Uterus (tissue), 2 donors: ENCODE measurements around the gene ZNF544.

ENCODE experiments used
- POLR2A ChIP-seq, 2 donors: fragments of 450-650 bp; IDR thresholded peaks; one replicate each; pipeline ENCODE4 v1.6.1; 2016; ENCODE audit warnings: antibody characterized with exemption in 2 of 2, mild to moderate bottlenecking in 1 of 2, moderate library complexity in 1 of 2
- TF ChIP-seq, protein P1 (sequence below), 4 experiments: fragments of 200-600 bp in 2 of 4; fragments of 450-650 bp in 2 of 4; sonication (generic) in 2 of 4; IDR thresholded peaks; one replicate each; pipeline ENCODE4 v1.5.1; 2016 to 2019; ENCODE audit warnings: antibody characterized with exemption in 4 of 4, mild to moderate bottlenecking in 2 of 4, moderate library complexity in 1 of 4

DNA sequence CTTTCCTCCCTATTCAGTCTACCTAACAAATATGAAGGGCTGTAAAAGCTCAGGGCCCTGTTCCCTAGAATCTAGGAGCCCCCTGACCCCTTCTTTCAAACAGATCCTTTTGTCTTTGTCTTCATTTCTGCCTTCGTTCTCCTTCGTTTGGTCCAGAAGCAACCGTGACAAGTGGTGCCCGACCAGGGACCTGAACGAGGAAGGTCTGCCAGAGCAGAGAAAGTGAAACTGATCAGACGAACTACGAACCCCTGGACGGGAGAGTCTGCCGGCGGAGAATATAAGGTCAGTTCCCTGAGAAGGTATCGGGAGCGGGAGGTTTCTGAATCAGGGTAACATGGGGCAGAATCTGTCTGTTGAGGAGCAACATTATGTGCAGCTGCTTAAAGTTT lies 77.2 kb downstream of the ZNF544 start:
- TF ChIP-seq, protein P1, sequence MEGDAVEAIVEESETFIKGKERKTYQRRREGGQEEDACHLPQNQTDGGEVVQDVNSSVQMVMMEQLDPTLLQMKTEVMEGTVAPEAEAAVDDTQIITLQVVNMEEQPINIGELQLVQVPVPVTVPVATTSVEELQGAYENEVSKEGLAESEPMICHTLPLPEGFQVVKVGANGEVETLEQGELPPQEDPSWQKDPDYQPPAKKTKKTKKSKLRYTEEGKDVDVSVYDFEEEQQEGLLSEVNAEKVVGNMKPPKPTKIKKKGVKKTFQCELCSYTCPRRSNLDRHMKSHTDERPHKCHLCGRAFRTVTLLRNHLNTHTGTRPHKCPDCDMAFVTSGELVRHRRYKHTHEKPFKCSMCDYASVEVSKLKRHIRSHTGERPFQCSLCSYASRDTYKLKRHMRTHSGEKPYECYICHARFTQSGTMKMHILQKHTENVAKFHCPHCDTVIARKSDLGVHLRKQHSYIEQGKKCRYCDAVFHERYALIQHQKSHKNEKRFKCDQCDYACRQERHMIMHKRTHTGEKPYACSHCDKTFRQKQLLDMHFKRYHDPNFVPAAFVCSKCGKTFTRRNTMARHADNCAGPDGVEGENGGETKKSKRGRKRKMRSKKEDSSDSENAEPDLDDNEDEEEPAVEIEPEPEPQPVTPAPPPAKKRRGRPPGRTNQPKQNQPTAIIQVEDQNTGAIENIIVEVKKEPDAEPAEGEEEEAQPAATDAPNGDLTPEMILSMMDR (IDR thresholded peaks at IDR 0.05): no peak
- TF ChIP-seq POLR2A (IDR thresholded peaks at IDR 0.05): no peak
